Measurements from ENCODE around the gene LAMB4.

DNA sequence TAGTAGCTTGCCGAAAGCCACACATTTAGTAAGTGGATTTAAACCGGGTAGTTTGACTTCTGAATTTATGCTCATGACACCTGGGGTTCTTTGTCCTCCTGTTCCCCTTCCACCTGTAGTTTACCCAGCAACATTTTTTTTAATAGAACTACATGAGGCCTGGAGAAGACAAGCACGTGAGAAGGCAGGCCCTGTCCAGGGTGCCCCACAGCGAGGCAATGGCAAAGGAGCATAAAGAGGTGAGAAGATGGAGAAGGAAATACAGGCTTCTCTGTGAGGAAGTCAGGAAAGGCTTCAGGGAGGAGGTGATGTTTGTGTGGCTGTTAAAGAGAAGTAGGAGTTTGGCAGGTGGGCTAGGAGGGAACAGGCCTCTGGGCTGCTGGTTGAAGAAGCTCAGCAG lies 76.9 kb downstream of the LAMB4 start:
- TF ChIP-seq ARNT (IDR thresholded peaks at IDR 0.05) (no peak), ZNF384 (IDR thresholded peaks at IDR 0.05) (no peak), BHLHE40 (IDR thresholded peaks at IDR 0.05; ENCODE audit: borderline replicate concordance) (no peak), FOXA1 (IDR thresholded peaks at IDR 0.05) (no peak), ELF4 (IDR thresholded peaks at IDR 0.05) (no peak), FOXK2 (IDR thresholded peaks at IDR 0.05) (no peak), SP1 (IDR thresholded peaks at IDR 0.05) (no peak), HDGF (IDR thresholded peaks at IDR 0.05; ENCODE audit: borderline replicate concordance) (no peak), SUZ12 (IDR thresholded peaks at IDR 0.05) (no peak)
- TF ChIP-seq, protein P1, sequence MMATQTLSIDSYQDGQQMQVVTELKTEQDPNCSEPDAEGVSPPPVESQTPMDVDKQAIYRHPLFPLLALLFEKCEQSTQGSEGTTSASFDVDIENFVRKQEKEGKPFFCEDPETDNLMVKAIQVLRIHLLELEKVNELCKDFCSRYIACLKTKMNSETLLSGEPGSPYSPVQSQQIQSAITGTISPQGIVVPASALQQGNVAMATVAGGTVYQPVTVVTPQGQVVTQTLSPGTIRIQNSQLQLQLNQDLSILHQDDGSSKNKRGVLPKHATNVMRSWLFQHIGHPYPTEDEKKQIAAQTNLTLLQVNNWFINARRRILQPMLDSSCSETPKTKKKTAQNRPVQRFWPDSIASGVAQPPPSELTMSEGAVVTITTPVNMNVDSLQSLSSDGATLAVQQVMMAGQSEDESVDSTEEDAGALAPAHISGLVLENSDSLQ (IDR thresholded peaks at IDR 0.05): no peak
